ENCODE measurements around the gene INPP4A.

INPP4A gene

DNA sequence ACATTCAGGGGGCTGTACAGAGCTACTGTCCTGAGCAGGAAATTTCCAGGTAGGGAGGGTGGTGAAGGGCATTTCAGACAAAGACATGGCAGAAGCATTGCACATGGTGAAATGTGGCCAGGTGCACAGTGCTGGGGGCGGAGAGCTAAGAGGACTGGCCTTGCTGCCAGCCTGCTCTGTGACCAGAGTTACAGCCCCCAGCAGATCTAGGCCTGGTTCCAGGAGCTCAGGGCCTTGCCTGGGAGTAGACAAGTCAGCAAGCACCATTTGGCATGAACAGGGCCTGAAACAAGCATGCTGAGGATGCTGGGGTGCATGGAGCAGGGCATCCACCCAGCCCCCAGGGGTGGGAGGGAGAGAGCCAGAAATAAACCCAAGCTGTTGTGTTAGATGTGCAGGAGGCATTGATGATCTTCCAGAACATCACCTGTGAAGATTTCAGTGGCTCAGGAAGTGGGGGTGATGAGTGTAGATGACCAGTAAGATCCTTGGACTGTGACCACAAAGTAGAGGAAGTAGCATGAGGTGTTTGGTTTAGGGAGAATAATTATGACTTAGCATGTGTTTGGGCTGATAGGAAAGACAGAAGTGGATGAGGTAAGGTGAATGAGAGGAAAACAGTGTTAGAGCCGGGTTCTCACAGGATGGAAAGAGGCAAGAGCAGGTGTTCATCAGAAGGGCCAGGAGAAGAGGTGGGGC, 102.6 kb downstream of the INPP4A start:
- DNase-seq, result peak; percentile 37

DNA sequence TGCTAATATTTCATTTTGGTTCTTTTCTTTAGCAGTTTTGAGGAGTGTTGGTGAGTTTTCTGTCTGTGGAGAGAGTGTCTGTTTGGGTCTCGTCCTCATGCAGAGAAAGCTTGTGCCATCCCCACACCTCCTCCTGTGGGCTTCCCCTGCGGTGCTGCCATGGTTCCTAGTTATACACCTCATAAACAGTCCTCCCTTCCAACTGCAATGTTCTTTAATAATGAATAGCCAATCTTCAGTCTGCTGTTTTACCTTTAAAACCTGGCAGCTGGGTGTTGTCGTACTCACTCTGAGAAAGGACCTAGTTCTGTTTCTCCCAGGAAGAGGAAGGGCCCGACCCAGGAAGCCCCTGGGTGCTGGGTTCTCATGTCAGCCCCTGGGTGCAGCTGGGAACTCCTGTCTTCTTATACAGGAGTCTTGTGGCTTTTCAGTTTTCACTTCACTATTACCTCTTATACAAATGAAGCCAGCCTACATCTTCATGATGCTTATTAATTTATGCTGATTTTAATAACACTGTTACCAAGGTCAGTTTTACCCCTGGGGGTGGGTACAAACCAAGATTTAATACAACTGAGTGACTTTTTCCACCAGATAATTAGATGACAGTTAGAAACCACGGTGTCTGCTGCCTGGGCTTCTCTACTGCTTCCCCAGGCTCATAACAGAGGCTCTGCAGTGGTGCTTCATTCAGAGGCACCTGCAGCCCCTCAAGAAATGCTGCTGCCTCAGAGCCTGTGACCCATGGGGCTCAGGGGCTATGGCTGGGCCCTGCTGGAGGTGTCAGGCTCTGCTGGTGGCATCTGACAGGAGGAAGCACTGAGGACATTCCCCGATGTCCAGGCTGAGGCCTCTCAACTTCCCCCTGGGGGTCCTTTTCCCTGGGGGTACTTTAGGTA, 104.5 kb downstream of the INPP4A start:
- no peak for DNase-seq

DNA sequence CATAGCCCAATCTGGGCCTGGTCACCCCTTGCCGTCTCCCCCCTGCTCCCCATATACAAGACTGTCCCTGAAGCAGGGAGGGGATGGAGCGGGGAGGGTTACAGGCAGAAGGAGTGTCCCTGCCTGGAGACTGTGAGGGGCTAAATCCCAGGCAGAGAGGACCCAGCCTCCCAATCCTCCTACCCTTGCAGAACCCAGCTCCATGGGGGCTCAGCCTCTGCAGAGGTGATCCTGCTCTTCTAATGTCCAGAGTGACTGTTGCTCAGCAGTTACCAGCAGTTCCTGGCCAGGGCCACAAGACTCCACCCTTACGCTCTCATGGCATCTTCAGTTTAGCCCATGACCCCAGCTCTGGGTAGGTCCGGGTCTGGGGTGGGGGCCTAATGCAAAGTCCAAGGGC, 105.5 kb downstream of the INPP4A start:
- no peak for DNase-seq

DNA sequence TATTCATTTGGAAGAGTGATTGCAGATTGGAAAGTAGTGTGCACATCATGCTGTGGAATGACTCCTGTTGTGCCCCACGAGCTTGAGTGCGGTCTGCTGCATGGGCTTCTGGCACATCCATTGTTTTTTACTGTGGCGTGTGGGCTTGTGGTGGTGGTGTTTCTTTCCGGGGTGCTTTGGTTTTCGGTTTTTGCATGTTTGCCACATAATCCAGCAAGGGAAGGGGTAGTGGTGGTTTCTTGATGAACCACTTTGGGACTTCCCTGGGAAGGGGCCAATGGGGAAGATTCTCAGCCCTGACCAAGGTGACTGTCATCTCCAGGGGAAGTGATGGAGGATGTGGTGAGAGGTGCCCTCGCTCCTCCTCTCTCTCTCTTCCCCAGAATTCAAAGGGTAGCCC, 106.7 kb downstream of the INPP4A start:
- peak; percentile 78 for DNase-seq

DNA sequence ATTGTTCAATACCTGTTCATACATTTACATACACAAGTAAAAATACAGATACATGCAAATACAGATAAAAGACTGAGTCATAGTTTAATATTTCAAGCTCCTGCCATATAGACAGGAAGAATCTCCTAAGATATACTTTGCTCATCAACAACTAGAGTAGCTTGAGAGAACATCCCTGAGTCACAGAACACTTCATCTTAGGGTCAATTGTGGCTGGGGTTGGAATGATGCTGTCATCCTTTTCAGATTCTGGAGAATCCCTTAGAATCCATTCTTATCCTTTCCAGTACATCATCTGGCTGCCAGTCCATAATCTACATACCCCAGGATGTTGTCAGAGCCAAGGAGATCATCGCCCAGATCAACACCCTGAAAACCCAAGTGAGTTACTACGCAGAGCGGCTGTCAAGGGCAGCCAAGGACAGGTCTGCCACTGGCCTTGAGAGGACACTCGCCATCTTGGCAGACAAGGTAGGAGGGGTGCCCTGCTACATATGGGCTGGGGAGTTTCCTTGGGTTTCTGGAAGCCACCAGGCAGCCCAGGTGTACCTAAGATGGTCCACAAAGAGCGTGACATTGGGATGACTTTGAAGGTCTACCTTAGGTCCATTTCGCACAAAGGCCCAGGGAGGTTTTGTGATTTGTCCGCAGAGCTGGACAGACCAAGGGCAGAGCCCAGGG, 108.0 kb downstream of the INPP4A start:
- no peak for DNase-seq

DNA sequence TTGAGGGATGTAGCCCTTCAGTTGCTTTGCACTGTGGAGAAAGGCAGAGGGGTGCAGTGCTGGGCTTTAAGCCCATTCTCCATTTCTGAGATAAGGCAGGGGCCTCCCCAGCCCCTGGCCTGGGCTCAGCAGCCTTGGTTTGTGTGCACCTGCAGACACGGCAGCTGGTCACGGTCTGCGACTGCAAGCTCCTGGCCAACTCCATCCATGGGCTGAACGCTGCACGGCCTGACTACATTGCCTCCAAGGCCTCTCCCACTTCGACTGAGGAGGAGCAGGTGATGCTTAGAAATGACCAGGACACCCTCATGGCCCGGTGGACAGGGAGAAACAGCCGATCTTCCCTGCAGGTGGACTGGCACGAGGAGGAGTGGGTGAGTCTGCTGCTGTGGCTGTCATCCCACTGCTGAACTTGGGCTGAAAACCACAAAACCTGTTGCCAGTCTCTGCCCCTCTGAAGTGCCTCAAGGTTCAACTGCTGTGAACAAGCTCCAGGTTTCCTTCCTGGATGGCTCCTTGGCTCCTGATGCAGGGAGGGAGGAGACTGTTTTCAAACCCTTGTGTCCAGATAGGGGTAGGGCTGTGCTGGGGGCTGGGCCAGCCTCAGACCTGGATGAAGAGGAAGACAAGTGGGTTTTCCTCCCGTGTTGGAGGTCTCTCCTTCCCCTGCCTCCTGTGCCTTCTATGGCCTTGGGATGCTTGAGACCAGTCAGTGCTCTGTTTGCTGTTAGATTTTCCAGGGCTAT, 109.6 kb downstream of the INPP4A start:
- no peak for DNase-seq

DNA sequence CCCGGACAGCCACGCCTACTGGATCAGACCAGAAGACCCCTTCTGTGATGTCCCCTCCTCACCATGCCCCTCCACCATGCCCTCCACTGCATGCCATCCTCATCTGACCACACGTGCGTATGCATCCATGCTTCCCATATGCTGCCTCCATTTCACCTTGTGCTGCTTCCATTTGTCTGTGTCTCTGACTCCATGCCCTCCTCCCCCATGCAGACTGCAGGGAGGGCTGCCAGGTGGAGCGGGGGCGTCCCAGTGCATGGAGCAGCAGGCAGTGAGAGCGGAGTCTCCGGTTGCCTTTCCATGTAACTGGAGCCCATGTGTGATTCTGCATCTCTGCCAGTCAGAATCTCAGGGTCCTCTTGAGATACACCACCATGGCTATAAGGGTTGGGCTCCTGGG, 111.0 kb downstream of the INPP4A start:
- no peak for DNase-seq

DNA sequence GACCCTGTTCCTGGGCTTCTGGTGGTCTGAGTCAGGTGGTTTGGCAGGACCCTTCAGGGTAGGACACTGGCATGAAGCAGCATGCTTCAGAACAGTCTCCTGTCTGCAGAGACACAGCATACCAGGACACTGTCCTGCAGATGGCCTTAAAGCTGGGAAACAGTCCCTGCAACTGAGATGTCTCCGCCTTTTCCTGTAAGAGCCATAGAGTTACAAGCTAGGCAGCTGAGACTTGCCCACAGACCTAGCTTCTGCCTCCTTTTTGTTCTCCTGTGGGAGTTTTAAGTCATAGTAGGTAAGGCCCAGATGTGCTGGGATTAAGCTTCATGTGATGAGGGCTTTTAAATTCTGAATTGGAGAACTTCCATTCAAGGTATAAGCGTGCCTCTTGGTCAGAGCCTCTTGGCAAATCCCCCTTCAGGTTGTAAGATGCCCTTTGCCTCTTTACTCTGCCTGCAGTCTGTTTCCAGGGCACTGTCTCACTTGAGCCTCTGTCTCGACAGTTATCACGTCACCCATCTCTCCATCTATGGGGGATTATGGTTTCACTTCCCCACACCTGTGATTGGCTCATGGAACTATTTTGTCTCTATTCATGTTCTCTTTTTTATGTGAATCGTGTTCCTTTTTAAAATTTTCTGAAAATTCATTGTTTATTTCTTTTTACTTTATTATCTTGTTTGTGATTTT, 111.8 kb downstream of the INPP4A start:
- DNase-seq, result no peak

DNA sequence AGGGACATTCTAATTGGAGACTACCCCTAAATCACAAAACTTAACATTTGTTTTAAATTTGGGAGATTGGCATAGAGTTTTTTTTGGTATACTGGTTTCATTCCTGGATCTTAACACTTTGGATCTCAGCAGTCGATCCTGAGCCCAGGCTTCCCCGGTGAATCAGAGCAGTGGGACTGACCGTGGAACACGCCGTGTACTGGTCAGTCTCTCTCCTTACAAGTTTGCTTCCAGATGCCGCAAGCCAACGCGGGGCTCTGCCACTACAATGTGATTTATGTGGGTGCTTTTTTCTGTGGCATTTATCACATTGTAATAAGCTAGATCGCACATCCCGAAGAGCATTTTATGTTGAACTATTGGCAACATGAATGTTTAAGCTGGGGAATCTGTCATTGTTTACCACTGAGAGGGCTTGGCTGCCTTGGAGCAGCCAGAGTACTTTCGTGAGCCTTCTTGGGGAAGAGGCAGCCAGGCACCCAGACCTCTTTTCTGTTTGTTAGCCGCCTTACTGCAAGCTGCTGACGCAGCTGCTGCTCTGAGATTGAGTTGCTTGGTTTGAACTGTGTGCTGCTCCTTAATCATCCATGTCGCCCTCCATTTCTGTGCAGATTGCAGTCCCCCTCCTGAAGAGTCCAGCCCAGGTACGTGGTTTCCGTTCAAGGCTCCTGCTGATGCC, 114.3 kb downstream of the INPP4A start:
- no peak for DNase-seq

DNA sequence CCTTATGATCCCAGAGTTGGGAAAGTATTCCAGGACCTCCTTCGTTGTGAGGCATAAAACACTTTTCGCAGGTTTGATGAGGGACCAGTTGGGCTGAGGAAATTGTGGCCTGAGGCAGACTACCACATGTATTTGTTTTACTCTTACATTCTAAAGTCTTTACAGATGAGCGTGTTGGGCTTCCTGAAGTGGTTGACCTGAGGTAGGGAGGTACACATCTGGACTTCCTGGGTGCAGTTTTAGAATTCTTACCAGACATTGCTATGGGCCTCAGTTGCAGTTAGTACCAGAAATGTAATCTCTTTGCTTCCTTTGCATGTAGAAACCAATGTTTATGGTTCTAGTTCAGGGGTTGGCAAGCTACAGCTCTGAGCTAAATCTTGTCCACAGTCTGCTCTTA, 114.9 kb downstream of the INPP4A start:
- peak; percentile 24 for DNase-seq

DNA sequence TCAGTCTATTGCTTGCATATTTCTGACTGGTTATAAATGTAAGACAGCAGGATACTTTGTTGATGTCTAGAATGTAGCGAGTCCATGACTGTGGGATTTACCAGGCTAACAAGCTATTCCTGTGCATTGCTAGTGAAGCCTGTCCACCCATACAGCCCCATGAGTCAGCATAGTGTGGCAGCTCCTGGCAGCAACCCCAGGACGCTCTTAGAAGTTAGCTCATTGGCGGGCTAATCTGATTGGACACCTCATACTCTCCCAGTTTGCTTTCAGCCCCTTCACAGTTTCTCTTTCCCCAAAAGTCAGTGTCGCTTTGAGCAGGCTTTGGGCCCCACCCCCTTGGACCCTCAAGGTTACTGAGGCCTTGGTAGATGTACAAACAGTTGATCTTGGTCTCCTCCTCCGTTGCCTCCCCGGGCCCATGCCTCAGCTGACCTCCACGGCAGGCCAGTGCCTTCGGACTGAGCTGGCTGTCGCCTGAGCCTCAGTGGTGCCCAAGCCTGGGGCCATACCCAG, 115.7 kb downstream of the INPP4A start:
- no peak for DNase-seq

DNA sequence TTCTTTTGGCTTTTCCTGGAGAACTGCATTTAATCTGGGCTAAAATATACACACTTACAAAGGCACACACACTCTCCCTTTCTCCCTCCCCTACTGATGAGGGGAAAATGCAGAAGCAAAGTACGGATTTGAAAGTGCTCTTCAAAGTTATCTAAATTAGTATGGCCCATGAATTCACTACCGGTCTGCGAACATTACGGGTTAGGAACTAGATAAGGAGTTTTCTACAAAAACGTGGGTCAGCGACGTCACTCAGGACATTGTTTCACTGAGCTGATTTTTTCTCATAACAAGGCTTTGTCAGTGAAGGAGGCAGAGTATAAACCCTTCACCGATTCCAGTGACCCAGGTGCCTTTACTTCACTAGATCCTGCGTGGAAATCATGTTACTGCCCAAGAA, 116.4 kb downstream of the INPP4A start:
- DNase-seq, result no peak

DNA sequence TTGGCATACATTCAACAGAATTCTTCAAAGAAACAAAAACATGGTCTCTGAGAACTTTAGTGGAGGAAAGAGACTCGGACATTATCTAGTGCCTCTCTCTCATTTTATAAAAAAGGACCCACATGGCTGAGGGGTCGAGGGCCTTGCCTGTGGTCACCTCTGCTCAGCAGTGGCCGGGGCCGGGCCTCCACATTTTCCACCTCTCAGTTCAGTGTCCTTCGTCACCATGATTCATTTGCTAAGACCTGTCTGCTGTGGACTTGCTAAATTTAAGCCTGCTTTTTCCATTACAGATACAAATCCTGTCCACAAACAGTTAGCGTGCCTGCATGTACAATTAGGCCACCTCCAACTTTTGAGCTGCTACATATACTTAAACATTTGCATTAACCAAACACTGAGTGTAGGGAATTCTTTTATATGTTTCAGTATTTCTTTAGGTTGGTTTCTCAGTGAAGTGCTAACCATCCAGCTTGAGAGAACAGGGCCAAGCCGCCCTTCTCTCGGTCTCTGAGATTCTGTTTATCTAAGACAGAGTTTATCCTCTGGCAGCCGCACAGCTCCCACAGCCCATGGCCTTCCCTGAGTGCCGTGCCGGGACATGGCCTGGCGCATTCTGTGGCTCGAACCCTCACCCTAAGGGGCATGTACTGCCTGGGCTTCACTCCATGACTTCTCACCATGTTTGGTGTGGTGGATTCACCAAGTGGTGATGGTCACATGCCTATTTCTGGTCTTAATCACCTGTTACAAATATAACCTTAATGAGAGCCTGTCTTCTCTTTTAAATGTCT, 117.4 kb downstream of the INPP4A start:
- no peak for DNase-seq

DNA sequence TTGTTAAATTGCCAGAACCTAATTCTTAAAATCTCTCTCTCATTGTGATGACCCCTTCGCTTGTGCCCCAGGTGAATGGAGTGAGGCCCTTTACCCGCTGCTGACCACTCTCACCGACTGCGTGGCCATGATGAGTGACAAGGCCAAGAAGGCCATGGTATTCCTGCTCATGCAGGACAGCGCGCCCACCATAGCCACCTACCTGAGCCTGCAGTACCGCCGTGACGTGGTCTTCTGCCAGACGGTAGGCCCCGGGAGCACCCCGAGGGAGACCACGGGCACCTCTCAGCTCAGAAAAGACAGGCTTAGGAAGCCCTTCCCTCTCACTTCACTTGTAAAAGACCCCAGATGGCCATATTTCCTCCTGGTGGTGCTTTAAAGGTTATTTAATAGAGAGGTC, 118.7 kb downstream of the INPP4A start:
- no peak for DNase-seq

DNA sequence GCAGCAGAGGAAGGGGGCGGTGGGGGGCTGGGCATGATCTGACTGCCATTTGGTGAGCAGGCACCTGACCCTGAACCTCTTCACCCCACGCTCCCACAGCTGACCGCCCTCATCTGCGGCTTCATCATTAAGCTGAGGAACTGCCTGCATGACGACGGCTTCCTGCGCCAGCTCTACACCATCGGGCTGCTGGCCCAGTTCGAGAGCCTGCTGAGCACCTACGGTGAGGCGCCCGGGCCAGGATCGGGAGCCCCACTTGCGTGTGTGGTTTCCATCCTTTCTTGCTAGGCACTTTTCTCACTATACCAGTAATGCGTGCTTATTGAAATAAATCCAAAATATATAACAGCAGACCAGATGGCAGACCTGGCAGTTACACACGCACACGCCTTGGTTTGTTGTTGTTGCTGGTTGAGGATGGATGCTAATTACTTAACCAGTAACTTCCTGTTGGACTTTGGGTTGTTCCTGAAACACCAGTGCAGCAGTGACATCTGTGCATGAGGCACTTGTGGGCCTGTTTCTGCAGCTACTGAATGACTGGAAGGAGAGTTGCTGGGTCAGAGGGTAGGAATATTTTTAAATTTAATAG, 120.0 kb downstream of the INPP4A start:
- DNase-seq, result no peak

DNA sequence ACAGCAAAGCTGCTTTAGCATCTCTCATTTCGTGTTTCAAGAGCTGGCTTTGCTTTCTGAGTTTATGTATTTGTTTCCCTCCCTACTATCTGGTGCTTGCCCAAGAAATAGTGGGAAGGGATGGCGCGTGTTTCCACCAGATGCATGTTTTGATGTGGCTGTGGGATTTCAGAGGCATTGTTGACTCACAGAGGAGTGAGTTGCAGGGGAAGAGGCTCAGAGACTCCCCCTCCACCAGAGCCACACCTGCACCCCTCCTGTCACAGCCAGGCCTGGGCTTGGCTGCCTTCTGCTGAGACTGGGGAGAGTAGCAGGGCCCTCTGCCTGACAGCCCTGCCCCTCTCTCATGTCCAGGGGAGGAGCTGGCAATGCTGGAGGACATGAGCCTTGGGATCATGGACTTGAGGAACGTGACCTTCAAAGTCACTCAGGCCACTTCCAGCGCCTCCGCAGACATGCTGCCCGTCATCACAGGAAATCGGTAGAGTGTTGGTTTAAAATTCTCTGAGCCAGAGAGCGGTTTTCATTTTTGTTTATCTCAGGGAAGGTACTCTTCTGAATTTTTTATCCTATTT, 120.7 kb downstream of the INPP4A start:
- DNase-seq, result no peak

DNA sequence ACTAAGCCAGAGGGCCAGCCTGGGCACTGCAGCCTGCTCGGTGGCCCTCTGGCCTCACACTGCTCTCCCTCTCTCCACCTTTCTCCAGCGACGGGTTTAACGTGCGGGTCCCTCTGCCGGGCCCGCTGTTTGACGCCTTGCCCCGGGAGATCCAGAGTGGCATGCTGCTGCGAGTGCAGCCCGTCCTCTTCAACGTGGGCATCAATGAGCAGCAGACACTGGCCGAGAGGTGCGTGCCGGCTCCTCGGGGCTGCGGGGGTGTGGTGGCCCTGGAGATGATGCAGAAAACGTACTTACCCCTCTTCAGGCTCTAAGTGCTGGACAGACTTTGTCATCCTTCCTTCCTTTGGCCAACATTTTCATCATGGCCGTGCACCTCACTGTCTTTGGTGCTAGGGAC, 121.3 kb downstream of the INPP4A start:
- no peak for DNase-seq

DNA sequence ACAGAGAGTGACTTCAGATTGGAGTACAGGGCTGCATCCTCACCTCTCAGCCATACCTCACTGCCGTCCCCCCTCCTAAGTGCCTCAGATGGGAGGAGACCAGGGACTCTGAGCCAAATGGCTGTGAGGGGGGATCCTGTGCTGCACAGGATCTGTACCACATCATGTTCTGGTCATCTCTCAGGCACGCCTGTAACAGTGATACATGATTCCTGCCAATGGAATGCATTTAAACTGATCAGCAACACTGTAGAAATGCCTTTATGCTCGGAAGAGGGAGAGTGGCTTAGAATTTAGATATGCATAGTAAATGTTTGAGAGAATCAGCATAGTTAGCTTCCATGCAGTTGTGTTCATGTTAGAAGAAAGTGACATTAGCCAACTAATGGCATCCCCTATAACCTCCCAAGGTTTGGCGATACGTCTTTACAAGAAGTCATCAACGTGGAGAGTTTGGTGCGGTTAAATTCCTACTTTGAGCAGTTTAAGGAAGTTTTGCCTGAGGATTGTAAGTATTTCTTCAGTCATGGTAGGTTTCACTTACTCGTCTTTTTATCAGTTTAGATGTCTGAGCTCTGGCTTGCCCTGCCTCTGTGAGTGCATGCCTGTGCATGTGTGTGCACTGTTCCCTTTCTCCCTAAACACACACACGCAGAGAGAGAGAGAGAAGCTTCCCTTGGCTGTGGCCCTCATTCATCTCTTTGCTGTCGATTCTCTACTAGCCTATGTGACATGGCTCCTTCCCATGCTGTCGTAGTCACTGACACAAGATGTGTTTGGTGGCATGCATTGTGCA, 123.7 kb downstream of the INPP4A start:
- DNase-seq, result no peak

DNA sequence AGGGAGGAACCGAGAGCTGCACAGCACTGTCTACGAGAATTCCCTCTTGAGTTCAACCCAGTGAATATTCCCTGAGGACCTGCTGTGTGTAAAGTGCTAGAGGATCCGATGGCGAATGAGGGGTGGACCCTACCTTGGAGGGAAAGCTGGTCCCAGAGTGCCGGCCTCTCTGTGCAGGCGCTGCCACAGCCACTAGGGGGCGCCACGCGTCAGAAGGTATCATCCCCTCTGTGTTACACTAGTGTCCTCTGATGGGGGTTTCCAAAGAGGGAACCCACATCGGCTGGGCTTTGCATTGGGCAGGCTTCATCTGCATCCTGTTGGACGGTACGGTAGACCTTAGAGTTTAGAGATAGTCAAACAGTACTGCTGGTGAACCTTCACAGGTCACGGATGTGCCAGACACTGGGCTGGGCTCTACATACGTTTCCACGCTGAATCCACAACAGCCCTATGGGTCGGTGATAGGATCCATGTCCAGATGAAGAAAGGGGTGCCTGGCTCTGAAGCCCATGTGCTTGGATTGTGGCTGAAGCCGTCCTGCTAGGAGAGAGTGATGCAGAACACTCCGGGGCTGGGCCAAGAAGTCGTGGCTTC, 124.6 kb downstream of the INPP4A start:
- DNase-seq, result peak; percentile 55
